K562 (cell line): ENCODE data around the gene ITGA6. TPM values are rescaled to one million over a fixed set of nuclear protein-coding genes. Genes with fewer than 3 reads are reported as not detected.

Experiments
- ATAC-seq: fragments of 200-7000 bp; cut with Tn5 transposase; 3 replicates; pipeline ENCODE4 v1.9.1; 2020; ENCODE audit warnings: moderate library complexity
- BruUV-seq: library from RNA; stranded (reverse); fragments of 400-500 nt; replicated peaks from 2 replicates; lab custom pipeline; 2021; lab: Mats Ljungman, UMichigan
- CTCF ChIA-PET: fragments of 300-600 bp; formaldehyde crosslinking; extraction: SDS; loops from one replicate; lab custom pipeline; 2021; ENCODE audit warnings: low intra/inter-chr PET ratio; lab: Yijun Ruan, JAX
- POLR2A ChIA-PET: fragments of 300-600, 350-650 bp; sonication (Branson Sonifier 250); formaldehyde crosslinking; extraction: SDS; loops from one replicate; lab custom pipeline; 2021; ENCODE audit warnings: antibody characterized with exemption, inconsistent platforms; lab: Yijun Ruan, JAX
- DNase-seq, 4 experiments: peaks; one replicate each; pipeline versions ENCODE4 v3.0.0 to v3.0.0-alpha.2; 2011 to 2018; ENCODE audit warnings: low spot score in 3 of 4, mixed read lengths in 3 of 4; ENCODE audit errors: extremely low read depth in 1 of 4
- FAIRE-seq: peaks from 2 replicates; lab custom pipeline; 2011; peaks lifted over from hg19 to GRCh38; lab: Jason Lieb, UNC
- H2AFZ ChIP-seq: 2 replicates; pipeline ENCODE4 v1.6.0; 2011; ENCODE audit warnings: low read depth, low read length, control low read depth, inconsistent platforms
- H3K27ac ChIP-seq: fragments of 200-600 bp; 3 replicates; pipeline ENCODE4 v1.8.0; 2011; ENCODE audit warnings: low read depth, mild to moderate bottlenecking, control low read depth, inconsistent platforms, low read length, moderate library complexity, mixed read lengths; ENCODE audit errors: extremely low read depth
- H3K27me3 ChIP-seq, 2 experiments: fragments of 300-600 bp in 1 of 2; 2 replicates in 1 of 2; 3 replicates in 1 of 2; pipeline versions ENCODE4 v1.6.0 to v1.8.0; 2011; ENCODE audit warnings: inconsistent platforms in 2 of 2, low read length in 2 of 2, mild to moderate bottlenecking in 1 of 2, mixed read lengths in 1 of 2, moderate library complexity in 1 of 2; ENCODE audit not compliant: control insufficient read depth in 2 of 2, insufficient read depth in 2 of 2
- H3K36me3 ChIP-seq: fragments of 300-600 bp; 3 replicates; pipeline ENCODE4 v1.8.0; 2011; ENCODE audit warnings: mild to moderate bottlenecking, low read length, inconsistent platforms; ENCODE audit not compliant: control insufficient read depth, insufficient read depth
- H3K4me1 ChIP-seq, 2 experiments: fragments of 200-600 bp in 1 of 2; replicated peaks in 1 of 2; 2 replicates in 1 of 2; 3 replicates in 1 of 2; pipeline versions ENCODE4 v1.5.1 to v1.8.0; 2011; ENCODE audit warnings: inconsistent platforms in 2 of 2, low read length in 2 of 2, mild to moderate bottlenecking in 1 of 2, mixed read lengths in 1 of 2, moderate library complexity in 1 of 2; ENCODE audit not compliant: control insufficient read depth in 2 of 2, insufficient read depth in 2 of 2
- H3K4me2 ChIP-seq: 2 replicates; pipeline ENCODE4 v1.6.1; 2011; ENCODE audit warnings: low read length, control low read depth, inconsistent platforms, mixed read lengths; ENCODE audit not compliant: insufficient read depth
- H3K4me3 ChIP-seq: fragments of 200-600 bp; sonication (generic), shearing (Covaris generic); 2 replicates; pipeline ENCODE4 v1.5.1; 2016; ENCODE audit warnings: control low read depth, inconsistent platforms
- H3K79me2 ChIP-seq: fragments of 200-600 bp; 3 replicates; pipeline ENCODE4 v1.8.0; 2011; ENCODE audit warnings: low read length, inconsistent platforms; ENCODE audit not compliant: control insufficient read depth, insufficient read depth
- H3K9ac ChIP-seq, 2 experiments: 2 replicates each; pipeline versions ENCODE4 v1.6.0 to v1.6.1; 2011; ENCODE audit warnings: low read depth in 2 of 2, low read length in 2 of 2, control low read depth in 1 of 2, inconsistent platforms in 1 of 2, mild to moderate bottlenecking in 1 of 2, mixed read lengths in 1 of 2; ENCODE audit not compliant: insufficient read depth in 1 of 2
- H3K9me1 ChIP-seq: one replicate; pipeline ENCODE4 v1.6.0; 2011; ENCODE audit warnings: inconsistent platforms, mild to moderate bottlenecking, low read length, moderate library complexity; ENCODE audit not compliant: control insufficient read depth, insufficient read depth
- H3K9me3 ChIP-seq: replicated peaks from 2 replicates; pipeline ENCODE4 v1.5.1; 2011; ENCODE audit warnings: low read depth, low read length, inconsistent platforms; ENCODE audit not compliant: control insufficient read depth, insufficient read depth
- H4K20me1 ChIP-seq: replicated peaks from 2 replicates; pipeline ENCODE4 v1.6.1; 2011; ENCODE audit warnings: low read length, inconsistent platforms, mixed read lengths; ENCODE audit not compliant: control insufficient read depth, insufficient read depth
- ATF3 ChIP-seq, 2 experiments: fragments of 450-650 bp in 1 of 2; sonication (generic) in 1 of 2; formaldehyde crosslinking in 1 of 2; IDR thresholded peaks in 1 of 2; conservative IDR thresholded peaks in 1 of 2; 2 replicates each; pipeline versions ENCODE4 v1.6.1 to v1.8.1; 2016 to 2023; ENCODE audit warnings: mild to moderate bottlenecking in 2 of 2, moderate library complexity in 2 of 2, inconsistent platforms in 1 of 2, missing genetic modification reagents in 1 of 2
- BRD9 ChIP-seq: fragments of 450-650 bp; IDR thresholded peaks from 2 replicates; pipeline ENCODE4 v1.6.1; 2018; ENCODE audit warnings: low read depth; ENCODE audit not compliant: partially characterized antibody
- GTF2F1 ChIP-seq: IDR thresholded peaks from 2 replicates; pipeline ENCODE4 v1.6.1; 2011; ENCODE audit warnings: low read depth, low read length, improper control_type of control experiment
- PTBP1 ChIP-seq: fragments of 200-400 bp; formaldehyde crosslinking; IDR thresholded peaks from 2 replicates; pipeline ENCODE4 v1.6.1; 2017; ENCODE audit warnings: low read depth, low read length
- TAF1 ChIP-seq: IDR thresholded peaks from 2 replicates; pipeline ENCODE4 v1.6.1; 2011; ENCODE audit warnings: mild to moderate bottlenecking, low read length, moderate library complexity; ENCODE audit not compliant: insufficient read depth, control insufficient read depth, severe bottlenecking; ENCODE audit errors: extremely low read depth
- WGBS: fragments of 100-300 bp; shearing (Covaris generic); methylation state at CpG from one replicate; pipeline ENCODE4 v1.1.6; 2016; ENCODE audit warnings: low coverage, mixed read lengths; ENCODE audit not compliant: insufficient coverage; ENCODE audit errors: missing lambda C conversion rate; 5-methylcytosine and 5-hydroxymethylcytosine counted together
- in situ Hi-C: fragments of 300-500 bp; cut with MboI; formaldehyde crosslinking; loops from 4 replicates; pipeline ENCODE4 v1.15.0; 2018; ENCODE audit warnings: inconsistent platforms, mixed read lengths
- intact Hi-C: fragments of 100-400 bp; cut with micrococcal nuclease; formaldehyde crosslinking; loops from 2 replicates; pipeline ENCODE4 v1.14.2; 2022
- polyA plus RNA-seq, 8 experiments: library from polyadenylated mRNA; depleted of rRNA in 4 of 8; stranded (reverse) in 5 of 8; unstranded in 3 of 8; fragments of >200 nt; fragmentation: Nextera tagmentation in 2 of 8; fragmentation: Illumina TruSeq in 1 of 8; extraction: Ambion mirVana in 2 of 8; extraction: Trizol in 1 of 8; gene quantifications; 2 replicates each; pipeline versions ENCODE4 v1.2.1 to v1.2.3, GENCODE V29; 2011 to 2014; ENCODE audit warnings: inconsistent platforms in 1 of 8, missing spikeins in 1 of 8
- total RNA-seq, 7 experiments: library from RNA; depleted of rRNA in 6 of 7; stranded (reverse); fragments of >200 nt in 6 of 7; fragmentation: Illumina TruSeq in 2 of 7; extraction: Trizol in 2 of 7; gene quantifications; 2 replicates each; pipeline versions ENCODE4 v1.2.1 to v1.2.3, GENCODE V29; 2011 to 2021; ENCODE audit warnings: low replicate concordance in 1 of 7
- TF ChIP-seq, protein P1 (sequence below), 2 experiments: IDR thresholded peaks; 2 replicates each; pipeline ENCODE4 v1.6.1; 2011; ENCODE audit warnings: borderline replicate concordance in 1 of 2, control low read depth in 1 of 2, low read depth in 1 of 2, low read length in 1 of 2, mild to moderate bottlenecking in 1 of 2, mixed read lengths in 1 of 2, moderate library complexity in 1 of 2; ENCODE audit not compliant: insufficient read depth in 1 of 2, insufficient read length in 1 of 2, poor library complexity in 1 of 2, severe bottlenecking in 1 of 2; ENCODE audit errors: extremely low read depth in 1 of 2

The ITGA6 gene
- total and polyA plus RNA-seq, 9 of the 15 experiments (the other 6 are each of a cell fraction or from before 2014, with no cell fraction given) = 0.01 to 0.29 (median 0.05) TPM; not detected in 5

- ATAC-seq (no peak), FAIRE-seq (no peak), DNase-seq (no peak)
- Histone ChIP-seq H3K27ac (no peak overlapping the region), H3K36me3 (no peaks in the 10 kb centered on the region), H3K4me2 (no peak overlapping the region), H3K9ac (no peak overlapping the region), H3K27me3 (peaks cover 21 to 37% of the 10 kb centered on the region in 2 experiments), H3K4me3 (no peak overlapping the region), H3K9me1 (no peaks in the 10 kb centered on the region), H3K79me2 (no peaks in the 10 kb centered on the region), H3K9me3 (no peaks in the 10 kb centered on the region), H2AFZ (no peak overlapping the region), H4K20me1 (no peaks in the 10 kb centered on the region), H3K4me1 (no peaks in the 10 kb centered on the region)
- ChIA-PET POLR2A (no interaction called here), CTCF (no interaction called here)
- in situ Hi-C loops = no loop called here
- no TSS peak for BruUV-seq
- WGBS = 0% methylated on average over 5 of the region's 5 CpGs
- intact Hi-C loops = no loop called here
- TF ChIP-seq TAF1 = no peak
- TF ChIP-seq, protein P1, sequence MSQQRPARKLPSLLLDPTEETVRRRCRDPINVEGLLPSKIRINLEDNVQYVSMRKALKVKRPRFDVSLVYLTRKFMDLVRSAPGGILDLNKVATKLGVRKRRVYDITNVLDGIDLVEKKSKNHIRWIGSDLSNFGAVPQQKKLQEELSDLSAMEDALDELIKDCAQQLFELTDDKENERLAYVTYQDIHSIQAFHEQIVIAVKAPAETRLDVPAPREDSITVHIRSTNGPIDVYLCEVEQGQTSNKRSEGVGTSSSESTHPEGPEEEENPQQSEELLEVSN (IDR thresholded peaks at IDR 0.05; ENCODE audit: borderline replicate concordance in 1 of 2, extremely low read depth in 1 of 2, insufficient read depth in 1 of 2, insufficient read length in 1 of 2, low read depth in 1 of 2, low read length in 1 of 2, poor library complexity in 1 of 2, severe bottlenecking in 1 of 2) = no peak
- no peak for TF ChIP-seq GTF2F1
- no peak for TF ChIP-seq BRD9
- TF ChIP-seq ATF3 (IDR thresholded peaks at IDR 0.05) = no peak
- TF ChIP-seq ATF3 (CRISPR knock-in tag; conservative IDR thresholded peaks at IDR 0.05) = no peak
- no peak for TF ChIP-seq PTBP1
These were observed 20.6 kb downstream of the ITGA6 start for GRCh38 chr2:172447811-172448493.
